ENCODE data around the gene CARMIL1.

The CARMIL1 gene

GRCh38 chr6:25570578-25570977 is 291.4 kb downstream of the CARMIL1 start:
- no peak for TF ChIP-seq CTCF (IDR thresholded peaks at IDR 0.05; ENCODE audit: control insufficient read depth, extremely low read depth, insufficient read depth)
- no peak for DNase-seq (ENCODE audit: low read depth)
- no peak overlapping the region for H3K4me3 ChIP-seq (ENCODE audit: low read depth, low read length)

- TF ChIP-seq CTCF (IDR thresholded peaks at IDR 0.05; ENCODE audit: control insufficient read depth, extremely low read depth, insufficient read depth), result no peak
Measured at GRCh38 chr6:25576919-25577318, 297.7 kb downstream of the CARMIL1 start.

GRCh38 chr6:25578538-25578937 is 299.4 kb downstream of the CARMIL1 start:
- no peak for DNase-seq (ENCODE audit: low read depth)
- H3K4me3 ChIP-seq (ENCODE audit: low read depth, low read length), result no peak overlapping the region
- TF ChIP-seq CTCF (IDR thresholded peaks at IDR 0.05; ENCODE audit: control insufficient read depth, extremely low read depth, insufficient read depth), result no peak

More at GRCh38 chr6:25576919-25577318, 297.7 kb downstream of the CARMIL1 start:
- no peak for DNase-seq (ENCODE audit: low read depth)
- no peak overlapping the region for H3K4me3 ChIP-seq (ENCODE audit: low read depth, low read length)

GRCh38 chr6:25579391-25579883 is 300.3 kb downstream of the CARMIL1 start:
- H3K4me3 ChIP-seq (ENCODE audit: low read depth, low read length), result no peak overlapping the region
- no peak for DNase-seq (ENCODE audit: low read depth)
- no peak for TF ChIP-seq CTCF (IDR thresholded peaks at IDR 0.05; ENCODE audit: control insufficient read depth, extremely low read depth, insufficient read depth)

- no peak overlapping the region for H3K4me3 ChIP-seq (ENCODE audit: low read depth, low read length)
- TF ChIP-seq CTCF (IDR thresholded peaks at IDR 0.05; ENCODE audit: control insufficient read depth, extremely low read depth, insufficient read depth), result no peak
- DNase-seq (ENCODE audit: low read depth), result no peak
Measured at GRCh38 chr6:25579902-25580495, 300.8 kb downstream of the CARMIL1 start.

GRCh38 chr6:25582101-25582500 is 302.9 kb downstream of the CARMIL1 start:
- DNase-seq (ENCODE audit: low read depth), result no peak
- no peak for TF ChIP-seq CTCF (IDR thresholded peaks at IDR 0.05; ENCODE audit: control insufficient read depth, extremely low read depth, insufficient read depth)
- no peak overlapping the region for H3K4me3 ChIP-seq (ENCODE audit: low read depth, low read length)

GRCh38 chr6:25583099-25583498 is 303.9 kb downstream of the CARMIL1 start:
- no peak for TF ChIP-seq CTCF (IDR thresholded peaks at IDR 0.05; ENCODE audit: control insufficient read depth, extremely low read depth, insufficient read depth)
- no peak for DNase-seq (ENCODE audit: low read depth)
- no peak overlapping the region for H3K4me3 ChIP-seq (ENCODE audit: low read depth, low read length)

Data from LNCaP clone FGC (cell line).